Esophagus squamous epithelium (tissue), 5 donors: ENCODE measurements around the gene CPXM2. TPM values are rescaled to one million over a fixed set of nuclear protein-coding genes. Genes with fewer than 3 reads are reported as not detected.

ENCODE experiments used
- DNase-seq: peaks from one replicate; lab custom pipeline; 2025; lab: John Stamatoyannopoulos, UW
- H3K27ac ChIP-seq, 4 donors: fragments of 200-600 bp; sonication (generic); one replicate each; pipeline ENCODE4 v1.5.1; 2016 to 2019; ENCODE audit warnings: mild to moderate bottlenecking in 1 of 4
- H3K27me3 ChIP-seq, 4 donors: fragments of 200-600 bp; sonication (generic); 1 replicate in 3 of 4; 2 replicates in 1 of 4; pipeline versions ENCODE4 v1.5.1 to v1.6.0; 2017 to 2021; ENCODE audit warnings: antibody characterized with exemption in 1 of 4
- H3K36me3 ChIP-seq, 3 donors: fragments of 200-600 bp; sonication (generic); one replicate each; pipeline ENCODE4 v1.5.1; 2016 to 2019
- H3K4me1 ChIP-seq, 3 donors: fragments of 200-600 bp; sonication (generic); one replicate each; pipeline ENCODE4 v1.5.1; 2017 to 2019
- H3K4me3 ChIP-seq, 4 donors: fragments of 200-600 bp; sonication (generic); 1 replicate in 3 of 4; 2 replicates in 1 of 4; pipeline ENCODE4 v1.5.1; 2016 to 2019; ENCODE audit warnings: mild to moderate bottlenecking in 2 of 4, moderate library complexity in 1 of 4
- H3K9me3 ChIP-seq, 3 donors: fragments of 200-600 bp; sonication (generic); one replicate each; pipeline ENCODE4 v1.5.1; 2016 to 2019
- POLR2A ChIP-seq, 4 donors: fragments of 450-650 bp; IDR thresholded peaks; one replicate each; pipeline ENCODE4 v1.6.1; 2017; ENCODE audit warnings: antibody characterized with exemption in 4 of 4, mild to moderate bottlenecking in 4 of 4, moderate library complexity in 3 of 4
- WGBS, 2 donors: methylation state at CpG; one replicate each; pipeline ENCODE4 v1.1.5; 2018; 5-methylcytosine and 5-hydroxymethylcytosine counted together
- intact Hi-C: fragments of 100-400 bp; cut with DNase I; formaldehyde crosslinking; loops from one replicate; pipeline ENCODE4 v1.15.0; 2022
- total RNA-seq, 4 donors: library from RNA; depleted of rRNA; stranded (reverse); fragments of >200 nt; gene quantifications; one replicate each; pipeline ENCODE4 v1.1.0, GENCODE V29; 2016
- TF ChIP-seq, protein P1 (sequence below), 6 experiments: fragments of 450-650 bp in 4 of 6; fragments of 200-600 bp in 2 of 6; sonication (generic) in 2 of 6; IDR thresholded peaks; one replicate each; pipeline ENCODE4 v1.5.1; 2016 to 2019; ENCODE audit warnings: antibody characterized with exemption in 6 of 6, mild to moderate bottlenecking in 4 of 6, moderate library complexity in 4 of 6
- donor health status: DM: yes; HTN: yes; CAD: no.

Gene CPXM2
- total RNA-seq, 4 donors from 2014 or later: 2.5 to 9.2 (median 3.0) TPM

DNA sequence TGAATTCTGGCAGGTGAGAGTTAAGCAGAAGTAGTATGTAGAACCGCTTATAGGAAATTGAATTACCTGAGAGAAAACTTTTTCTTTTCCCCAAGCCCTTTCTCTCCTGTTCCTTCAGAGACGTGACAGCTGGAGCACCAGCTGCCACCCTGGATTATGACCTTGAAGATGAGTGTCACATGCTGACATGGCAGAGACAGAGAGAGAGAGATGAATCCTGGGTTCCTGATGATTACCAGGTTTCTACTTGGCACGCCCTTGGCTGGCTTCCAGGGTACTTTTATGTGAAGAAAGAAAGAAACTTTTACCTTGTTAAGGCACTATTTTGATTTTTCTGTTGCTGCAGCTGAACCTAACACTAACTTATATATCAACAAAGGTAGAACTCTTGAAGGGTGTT, 125.6 kb downstream of the CPXM2 start:
- H3K9me3 ChIP-seq: no peaks in the 10 kb centered on the region
- no peak overlapping the region for H3K27ac ChIP-seq
- H3K27me3 ChIP-seq: no peaks in the 10 kb centered on the region
- DNase-seq: no peak
- no peak overlapping the region for H3K4me3 ChIP-seq
- TF ChIP-seq, protein P1, sequence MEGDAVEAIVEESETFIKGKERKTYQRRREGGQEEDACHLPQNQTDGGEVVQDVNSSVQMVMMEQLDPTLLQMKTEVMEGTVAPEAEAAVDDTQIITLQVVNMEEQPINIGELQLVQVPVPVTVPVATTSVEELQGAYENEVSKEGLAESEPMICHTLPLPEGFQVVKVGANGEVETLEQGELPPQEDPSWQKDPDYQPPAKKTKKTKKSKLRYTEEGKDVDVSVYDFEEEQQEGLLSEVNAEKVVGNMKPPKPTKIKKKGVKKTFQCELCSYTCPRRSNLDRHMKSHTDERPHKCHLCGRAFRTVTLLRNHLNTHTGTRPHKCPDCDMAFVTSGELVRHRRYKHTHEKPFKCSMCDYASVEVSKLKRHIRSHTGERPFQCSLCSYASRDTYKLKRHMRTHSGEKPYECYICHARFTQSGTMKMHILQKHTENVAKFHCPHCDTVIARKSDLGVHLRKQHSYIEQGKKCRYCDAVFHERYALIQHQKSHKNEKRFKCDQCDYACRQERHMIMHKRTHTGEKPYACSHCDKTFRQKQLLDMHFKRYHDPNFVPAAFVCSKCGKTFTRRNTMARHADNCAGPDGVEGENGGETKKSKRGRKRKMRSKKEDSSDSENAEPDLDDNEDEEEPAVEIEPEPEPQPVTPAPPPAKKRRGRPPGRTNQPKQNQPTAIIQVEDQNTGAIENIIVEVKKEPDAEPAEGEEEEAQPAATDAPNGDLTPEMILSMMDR (IDR thresholded peaks at IDR 0.05): no peak
- TF ChIP-seq POLR2A (IDR thresholded peaks at IDR 0.05): no peak
- intact Hi-C loops: no loop called here
- no peaks in the 10 kb centered on the region for H3K36me3 ChIP-seq
- peaks cover 0 to 3% (median 0%) of the 10 kb centered on the region in 3 donors for H3K4me1 ChIP-seq
- 46 to 70% methylated on average over 3 of the region's 3 CpGs for WGBS, 2 donors

GRCh38 chr10:123761666-123762230, 129.9 kb downstream of the CPXM2 start:
- H3K36me3 ChIP-seq: peaks cover 0 to 5% (median 0%) of the 10 kb centered on the region in 3 donors
- peaks cover 0 to 5% (median 0%) of the 10 kb centered on the region in 3 donors for H3K4me1 ChIP-seq
- no peak overlapping the region for H3K27ac ChIP-seq
- H3K27me3 ChIP-seq: no peaks in the 10 kb centered on the region
- TF ChIP-seq POLR2A (IDR thresholded peaks at IDR 0.05): no peak
- TF ChIP-seq, protein P1 (IDR thresholded peaks at IDR 0.05): no peak
- no peaks in the 10 kb centered on the region for H3K9me3 ChIP-seq
- intact Hi-C loops: no loop called here
- DNase-seq: no peak
- 75 to 80% methylated on average over 6 to 10 of the region's 23 CpGs for WGBS, 2 donors
- no peak overlapping the region for H3K4me3 ChIP-seq

DNA sequence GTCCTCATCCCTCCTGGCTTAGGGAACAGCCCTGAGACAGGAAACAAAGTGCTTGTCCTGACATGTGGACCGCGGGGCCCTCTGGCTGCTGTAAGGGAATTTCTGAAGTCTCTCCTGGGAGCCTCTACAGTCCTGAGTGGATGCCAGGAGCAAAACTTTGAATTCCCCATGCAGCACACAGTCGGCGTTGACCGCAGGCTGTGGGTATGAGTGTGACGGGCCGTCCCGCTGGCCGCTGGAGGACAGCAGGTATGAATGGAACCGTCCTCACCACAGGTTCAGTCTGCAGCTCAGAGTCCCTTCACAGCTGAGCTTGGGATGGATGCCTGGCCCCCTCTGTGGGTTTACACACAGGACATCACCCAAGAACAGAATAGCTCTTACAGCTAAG, 130.6 kb downstream of the CPXM2 start:
- peaks cover 0 to 5% (median 0%) of the 10 kb centered on the region in 3 donors for H3K4me1 ChIP-seq
- no peaks in the 10 kb centered on the region for H3K27me3 ChIP-seq
- TF ChIP-seq POLR2A (IDR thresholded peaks at IDR 0.05): no peak
- TF ChIP-seq, protein P1 (IDR thresholded peaks at IDR 0.05): no peak
- no peaks in the 10 kb centered on the region for H3K9me3 ChIP-seq
- no peak for DNase-seq
- intact Hi-C loops: no loop called here
- WGBS, 2 donors: 28 to 45% methylated on average over 2 to 6 of the region's 10 CpGs
- H3K27ac ChIP-seq: no peak overlapping the region
- peaks cover 0 to 5% (median 0%) of the 10 kb centered on the region in 3 donors for H3K36me3 ChIP-seq
- no peak overlapping the region for H3K4me3 ChIP-seq

DNA sequence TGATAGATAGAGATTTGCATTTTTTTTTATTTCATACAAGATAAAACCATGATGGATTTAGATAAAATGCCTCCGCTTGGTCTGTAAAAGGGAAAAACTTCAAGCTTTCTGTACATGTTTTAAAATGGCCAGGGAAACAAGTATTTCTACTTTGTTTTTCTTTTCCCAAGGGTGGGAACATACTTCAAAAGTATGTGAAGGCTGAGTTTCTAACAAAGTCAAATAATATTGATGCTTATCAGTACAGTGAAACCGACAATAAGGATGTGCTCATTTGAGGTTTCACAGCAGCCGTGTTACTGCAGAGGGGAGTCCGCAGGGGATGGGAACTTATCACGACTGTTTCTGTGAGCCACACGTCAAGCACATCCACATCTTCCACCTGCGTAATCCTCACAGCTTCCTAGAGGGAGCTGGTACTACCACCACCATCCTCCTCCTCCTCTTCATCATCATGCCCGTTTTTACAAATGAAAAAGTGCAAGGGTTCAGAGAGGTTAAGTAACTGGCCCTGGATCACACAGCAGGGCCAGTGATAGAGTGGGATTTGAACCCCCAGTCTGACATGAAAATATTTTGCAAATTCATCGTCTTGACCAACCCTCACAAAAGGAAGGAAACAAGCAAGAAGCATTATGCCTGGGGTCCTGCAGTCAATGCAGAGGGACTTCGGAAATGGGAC, 131.1 kb downstream of the CPXM2 start:
- Histone ChIP-seq H3K4me1 (peaks cover 0 to 5% (median 0%) of the 10 kb centered on the region in 3 donors), H3K9me3 (no peaks in the 10 kb centered on the region), H3K4me3 (no peak overlapping the region), H3K36me3 (peaks cover 0 to 5% (median 0%) of the 10 kb centered on the region in 3 donors), H3K27me3 (no peaks in the 10 kb centered on the region), H3K27ac (no peak overlapping the region)
- intact Hi-C loops: no loop called here
- WGBS, 2 donors: 52 to 57% methylated on average over 9 to 10 of the region's 10 CpGs
- TF ChIP-seq POLR2A (IDR thresholded peaks at IDR 0.05): no peak
- TF ChIP-seq, protein P1 (IDR thresholded peaks at IDR 0.05): no peak
- no peak for DNase-seq

DNA sequence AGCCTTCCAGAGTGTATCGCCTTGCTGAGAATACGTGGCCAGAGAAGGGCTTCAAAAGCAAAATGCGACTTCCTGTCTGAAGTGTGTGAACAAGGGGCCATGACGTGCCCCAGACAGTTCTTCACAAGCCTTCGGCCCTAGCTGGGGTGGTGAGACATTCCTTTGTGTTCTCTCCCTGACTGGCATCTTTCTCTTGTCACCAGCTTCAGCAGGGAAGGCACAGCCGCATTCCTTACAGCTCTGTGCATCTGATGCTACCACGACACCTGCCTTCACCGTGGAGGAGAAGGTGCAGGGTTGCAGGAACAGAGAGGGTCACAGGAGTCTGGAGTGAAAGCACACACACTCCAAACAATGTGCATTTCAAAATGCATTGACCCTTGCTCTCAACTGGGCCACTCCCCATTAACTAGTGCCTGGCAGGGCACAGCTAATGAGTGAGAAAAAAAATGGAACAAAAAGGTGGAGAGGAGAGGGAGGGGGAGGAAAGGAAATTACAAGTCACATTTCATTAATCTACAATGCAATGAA, 132.0 kb downstream of the CPXM2 start:
- 46 to 52% methylated on average over 4 to 8 of the region's 8 CpGs for WGBS, 2 donors
- Histone ChIP-seq H3K4me1 (peaks cover 0 to 5% (median 0%) of the 10 kb centered on the region in 3 donors), H3K36me3 (peaks cover 0 to 5% (median 0%) of the 10 kb centered on the region in 3 donors), H3K9me3 (no peaks in the 10 kb centered on the region), H3K27me3 (no peaks in the 10 kb centered on the region), H3K27ac (no peak overlapping the region), H3K4me3 (no peak overlapping the region)
- intact Hi-C loops: no loop called here
- TF ChIP-seq, protein P1 (IDR thresholded peaks at IDR 0.05): no peak
- TF ChIP-seq POLR2A (IDR thresholded peaks at IDR 0.05): no peak
- DNase-seq: no peak
